ENCODE results near the gene AGBL2.

Gene AGBL2

GRCh38 chr11:47617417-47617809 is 97.8 kb downstream of the AGBL2 start:
- H3K4me1 ChIP-seq (ENCODE audit: control insufficient read depth, low read length) = no peaks in the 10 kb centered on the region
- H3K9me2 ChIP-seq (replicated peaks; ENCODE audit: control insufficient read depth, low read length) = no peaks in the 10 kb centered on the region
- H3K27ac ChIP-seq (ENCODE audit: low read depth, low read length) = no peak overlapping the region
- peaks cover 49% of the 10 kb centered on the region for H3K36me3 ChIP-seq (ENCODE audit: control insufficient read depth, low read length)
- no peaks in the 10 kb centered on the region for H3K79me2 ChIP-seq (ENCODE audit: control insufficient read depth, low read length)
- no peak overlapping the region for H3K4me2 ChIP-seq (ENCODE audit: low read length)
- no peak overlapping the region for H3K4me3 ChIP-seq (ENCODE audit: low read length)
- no peaks in the 10 kb centered on the region for H3K9me3 ChIP-seq (ENCODE audit: control insufficient read depth, insufficient read depth, low read length)
- no peaks in the 10 kb centered on the region for H4K20me1 ChIP-seq (ENCODE audit: control insufficient read depth, insufficient read depth, low read depth, low read length)
- H3K27me3 ChIP-seq (ENCODE audit: control insufficient read depth, low read length) = no peaks in the 10 kb centered on the region
- peaks cover 14% of the 10 kb centered on the region for H3F3A ChIP-seq (ENCODE audit: control insufficient read depth, insufficient read depth)
- TF ChIP-seq EZH2phosphoT487 (IDR thresholded peaks at IDR 0.05; ENCODE audit: borderline replicate concordance, low read length) = no peak
- TF ChIP-seq, protein P1, sequence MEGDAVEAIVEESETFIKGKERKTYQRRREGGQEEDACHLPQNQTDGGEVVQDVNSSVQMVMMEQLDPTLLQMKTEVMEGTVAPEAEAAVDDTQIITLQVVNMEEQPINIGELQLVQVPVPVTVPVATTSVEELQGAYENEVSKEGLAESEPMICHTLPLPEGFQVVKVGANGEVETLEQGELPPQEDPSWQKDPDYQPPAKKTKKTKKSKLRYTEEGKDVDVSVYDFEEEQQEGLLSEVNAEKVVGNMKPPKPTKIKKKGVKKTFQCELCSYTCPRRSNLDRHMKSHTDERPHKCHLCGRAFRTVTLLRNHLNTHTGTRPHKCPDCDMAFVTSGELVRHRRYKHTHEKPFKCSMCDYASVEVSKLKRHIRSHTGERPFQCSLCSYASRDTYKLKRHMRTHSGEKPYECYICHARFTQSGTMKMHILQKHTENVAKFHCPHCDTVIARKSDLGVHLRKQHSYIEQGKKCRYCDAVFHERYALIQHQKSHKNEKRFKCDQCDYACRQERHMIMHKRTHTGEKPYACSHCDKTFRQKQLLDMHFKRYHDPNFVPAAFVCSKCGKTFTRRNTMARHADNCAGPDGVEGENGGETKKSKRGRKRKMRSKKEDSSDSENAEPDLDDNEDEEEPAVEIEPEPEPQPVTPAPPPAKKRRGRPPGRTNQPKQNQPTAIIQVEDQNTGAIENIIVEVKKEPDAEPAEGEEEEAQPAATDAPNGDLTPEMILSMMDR (IDR thresholded peaks at IDR 0.05; ENCODE audit: low read depth, low read length, poor library complexity, severe bottlenecking) = no peak

DNA sequence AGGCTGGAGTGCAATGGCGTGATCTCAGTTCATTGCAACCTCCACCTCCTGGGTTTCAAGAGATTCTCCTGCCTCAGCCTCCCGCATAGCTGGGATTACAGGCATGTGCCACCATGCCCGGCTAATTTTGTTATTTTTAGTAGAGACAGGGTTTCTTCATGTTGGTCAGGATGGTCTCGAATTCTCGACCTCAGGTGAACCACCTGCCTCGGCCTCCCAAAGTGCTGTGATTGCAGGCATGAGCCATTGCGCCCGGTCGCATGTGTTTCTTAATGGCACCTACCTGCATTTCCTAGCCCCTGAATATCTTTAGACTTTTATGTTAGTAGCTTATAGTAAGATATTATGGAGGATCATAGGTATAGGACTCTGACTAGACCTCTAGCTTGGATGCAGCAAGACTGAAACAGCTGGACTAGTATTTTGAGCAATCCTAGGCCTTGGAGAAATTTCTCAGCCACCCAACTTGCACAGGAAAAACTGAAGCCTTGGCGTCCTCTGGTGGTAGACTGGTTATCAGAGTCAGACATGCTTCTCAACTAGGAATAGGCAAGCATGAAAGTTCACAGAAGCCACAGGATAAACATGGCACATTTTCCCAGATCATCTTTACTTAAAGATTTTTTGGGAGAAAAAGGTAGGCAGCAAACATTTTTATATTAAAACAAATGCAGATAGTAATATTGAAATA is 98.3 kb downstream of the AGBL2 start:
- H3K79me2 ChIP-seq (ENCODE audit: control insufficient read depth, low read length) = no peaks in the 10 kb centered on the region
- H3K36me3 ChIP-seq (ENCODE audit: control insufficient read depth, low read length) = peaks cover 43% of the 10 kb centered on the region
- peaks cover 14% of the 10 kb centered on the region for H3F3A ChIP-seq (ENCODE audit: control insufficient read depth, insufficient read depth)
- no peaks in the 10 kb centered on the region for H3K9me2 ChIP-seq (replicated peaks; ENCODE audit: control insufficient read depth, low read length)
- H3K9me3 ChIP-seq (ENCODE audit: control insufficient read depth, insufficient read depth, low read length) = no peaks in the 10 kb centered on the region
- H3K4me3 ChIP-seq (ENCODE audit: low read length) = no peak overlapping the region
- no peaks in the 10 kb centered on the region for H4K20me1 ChIP-seq (ENCODE audit: control insufficient read depth, insufficient read depth, low read depth, low read length)
- H3K27me3 ChIP-seq (ENCODE audit: control insufficient read depth, low read length) = no peaks in the 10 kb centered on the region
- TF ChIP-seq EZH2phosphoT487 (IDR thresholded peaks at IDR 0.05; ENCODE audit: borderline replicate concordance, low read length) = no peak
- TF ChIP-seq, protein P1 (IDR thresholded peaks at IDR 0.05; ENCODE audit: low read depth, low read length, poor library complexity, severe bottlenecking) = peak; percentile 56
- H3K4me1 ChIP-seq (ENCODE audit: control insufficient read depth, low read length) = peaks cover 4% of the 10 kb centered on the region
- no peak overlapping the region for H3K4me2 ChIP-seq (ENCODE audit: low read length)
- no peak overlapping the region for H3K27ac ChIP-seq (ENCODE audit: low read depth, low read length)

DNA sequence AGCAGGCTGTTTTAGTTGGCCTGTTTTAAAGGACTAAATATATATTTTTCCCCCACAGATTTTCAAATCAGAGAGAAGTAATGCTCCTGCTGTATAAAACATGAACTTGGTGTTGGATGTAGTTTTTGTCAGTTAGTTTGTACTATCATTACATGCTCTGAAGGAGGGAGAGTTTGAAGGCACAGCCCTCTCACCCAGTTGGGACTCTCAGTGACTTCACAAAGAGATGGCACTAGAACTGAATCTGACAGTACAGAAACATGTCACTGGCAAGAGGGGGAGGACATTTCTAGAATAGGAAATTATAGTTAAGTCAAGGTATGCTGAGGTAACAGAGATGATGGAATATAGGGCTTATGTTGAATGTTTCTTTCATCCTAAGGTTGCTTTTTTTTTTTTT is 99.9 kb downstream of the AGBL2 start:
- H3K4me3 ChIP-seq (ENCODE audit: low read length) = no peak overlapping the region
- no peak for TF ChIP-seq EZH2phosphoT487 (IDR thresholded peaks at IDR 0.05; ENCODE audit: borderline replicate concordance, low read length)
- TF ChIP-seq, protein P1 (IDR thresholded peaks at IDR 0.05; ENCODE audit: low read depth, low read length, poor library complexity, severe bottlenecking) = no peak
- H3K27me3 ChIP-seq (ENCODE audit: control insufficient read depth, low read length) = no peaks in the 10 kb centered on the region
- no peak overlapping the region for H3K27ac ChIP-seq (ENCODE audit: low read depth, low read length)
- H3K4me2 ChIP-seq (ENCODE audit: low read length) = no peak overlapping the region
- H3F3A ChIP-seq (ENCODE audit: control insufficient read depth, insufficient read depth) = peaks cover 14% of the 10 kb centered on the region
- H3K9me2 ChIP-seq (replicated peaks; ENCODE audit: control insufficient read depth, low read length) = no peaks in the 10 kb centered on the region
- H3K79me2 ChIP-seq (ENCODE audit: control insufficient read depth, low read length) = no peaks in the 10 kb centered on the region
- peaks cover 28% of the 10 kb centered on the region for H3K36me3 ChIP-seq (ENCODE audit: control insufficient read depth, low read length)
- peaks cover 16% of the 10 kb centered on the region for H3K4me1 ChIP-seq (ENCODE audit: control insufficient read depth, low read length)
- H4K20me1 ChIP-seq (ENCODE audit: control insufficient read depth, insufficient read depth, low read depth, low read length) = no peaks in the 10 kb centered on the region
- H3K9me3 ChIP-seq (ENCODE audit: control insufficient read depth, insufficient read depth, low read length) = no peaks in the 10 kb centered on the region
